GM23338 (cell line): Measurements from ENCODE around the gene ATG2A.

Source experiments
- EZH2 ChIP-seq: fragments of 200-600 bp; sonication (generic); IDR thresholded peaks from one replicate; pipeline ENCODE4 v1.8.0; 2017; ENCODE audit warnings: antibody characterized with exemption, mild to moderate bottlenecking, low read depth; ENCODE audit not compliant: unreplicated experiment
- EZH2phosphoT487 ChIP-seq: fragments of 200-600 bp; sonication (generic); IDR thresholded peaks from one replicate; pipeline ENCODE4 v1.8.1; 2018; ENCODE audit warnings: antibody characterized with exemption; ENCODE audit not compliant: unreplicated experiment
- NANOG ChIP-seq: IDR thresholded peaks from 2 replicates; pipeline ENCODE4 v1.6.1; 2016; ENCODE audit warnings: antibody characterized with exemption, borderline replicate concordance
- POLR2AphosphoS5 ChIP-seq: IDR thresholded peaks from 2 replicates; pipeline ENCODE4 v1.6.1; 2016; ENCODE audit warnings: antibody characterized with exemption, low read depth
- ZNF114 ChIP-seq: fragments of 250-450 bp; sonication (Bioruptor Pico); IDR thresholded peaks from 2 replicates; pipeline ENCODE4 v1.5.0; 2020; ENCODE audit warnings: mild to moderate bottlenecking, moderate library complexity
- TF ChIP-seq, protein P1 (sequence below), 2 experiments: fragments of 200-600 bp in 1 of 2; sonication (generic) in 1 of 2; conservative IDR thresholded peaks; 2 replicates each; pipeline versions ENCODE4 v1.5.1 to v1.6.1; 2016 to 2017; ENCODE audit warnings: antibody characterized with exemption in 2 of 2, low read depth in 2 of 2, mild to moderate bottlenecking in 2 of 2, moderate library complexity in 1 of 2
- TF ChIP-seq, protein P2 (sequence below): IDR thresholded peaks from one replicate; pipeline ENCODE4 v1.6.1; 2018; ENCODE audit warnings: antibody characterized with exemption; ENCODE audit not compliant: unreplicated experiment

DNA sequence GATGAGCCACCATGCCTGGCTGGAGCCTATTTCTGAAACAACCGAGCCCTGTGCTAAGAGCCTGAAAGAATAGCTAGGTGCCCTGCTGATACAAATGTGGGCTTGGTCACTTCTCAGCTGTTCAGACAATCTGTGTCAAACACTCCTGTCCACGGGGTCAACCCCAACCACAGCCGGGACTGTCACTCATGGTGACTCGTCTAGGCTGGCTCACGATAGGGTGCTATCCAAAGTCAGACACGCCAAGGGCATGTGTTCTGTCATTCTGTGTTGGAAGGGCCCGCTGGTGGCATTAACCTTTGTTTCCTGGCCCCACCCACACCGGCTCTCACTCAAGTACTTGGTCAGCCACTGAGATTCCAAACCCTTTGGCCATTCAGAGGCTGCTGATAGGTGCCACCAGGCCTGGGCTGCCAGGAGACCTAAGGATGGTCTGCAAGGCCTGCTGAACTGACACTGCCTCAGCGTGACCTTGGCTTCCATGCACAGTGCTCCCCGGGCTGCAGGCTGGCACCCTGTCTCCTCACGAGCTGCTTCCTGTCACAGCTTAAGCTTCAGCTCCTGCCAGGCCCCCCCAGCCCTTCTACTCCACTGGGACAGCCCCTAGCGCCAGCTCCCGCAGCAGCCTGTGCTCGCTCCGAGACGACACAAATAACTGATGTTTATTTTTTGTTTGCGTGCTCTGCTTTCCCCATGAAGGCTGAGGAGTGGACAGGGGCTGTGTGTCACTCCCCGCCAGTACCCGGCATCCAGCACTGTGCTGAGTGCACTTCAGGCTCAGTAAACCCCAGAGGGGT is 58.3 kb downstream of the ATG2A start:
- TF ChIP-seq POLR2AphosphoS5 (no peak), EZH2 (no peak), EZH2phosphoT487 (no peak), NANOG (no peak), ZNF114 (no peak)
- TF ChIP-seq, protein P1, sequence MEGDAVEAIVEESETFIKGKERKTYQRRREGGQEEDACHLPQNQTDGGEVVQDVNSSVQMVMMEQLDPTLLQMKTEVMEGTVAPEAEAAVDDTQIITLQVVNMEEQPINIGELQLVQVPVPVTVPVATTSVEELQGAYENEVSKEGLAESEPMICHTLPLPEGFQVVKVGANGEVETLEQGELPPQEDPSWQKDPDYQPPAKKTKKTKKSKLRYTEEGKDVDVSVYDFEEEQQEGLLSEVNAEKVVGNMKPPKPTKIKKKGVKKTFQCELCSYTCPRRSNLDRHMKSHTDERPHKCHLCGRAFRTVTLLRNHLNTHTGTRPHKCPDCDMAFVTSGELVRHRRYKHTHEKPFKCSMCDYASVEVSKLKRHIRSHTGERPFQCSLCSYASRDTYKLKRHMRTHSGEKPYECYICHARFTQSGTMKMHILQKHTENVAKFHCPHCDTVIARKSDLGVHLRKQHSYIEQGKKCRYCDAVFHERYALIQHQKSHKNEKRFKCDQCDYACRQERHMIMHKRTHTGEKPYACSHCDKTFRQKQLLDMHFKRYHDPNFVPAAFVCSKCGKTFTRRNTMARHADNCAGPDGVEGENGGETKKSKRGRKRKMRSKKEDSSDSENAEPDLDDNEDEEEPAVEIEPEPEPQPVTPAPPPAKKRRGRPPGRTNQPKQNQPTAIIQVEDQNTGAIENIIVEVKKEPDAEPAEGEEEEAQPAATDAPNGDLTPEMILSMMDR (conservative IDR thresholded peaks at IDR 0.05; ENCODE audit: low read depth in 2 of 2): no peak
- TF ChIP-seq, protein P2, sequence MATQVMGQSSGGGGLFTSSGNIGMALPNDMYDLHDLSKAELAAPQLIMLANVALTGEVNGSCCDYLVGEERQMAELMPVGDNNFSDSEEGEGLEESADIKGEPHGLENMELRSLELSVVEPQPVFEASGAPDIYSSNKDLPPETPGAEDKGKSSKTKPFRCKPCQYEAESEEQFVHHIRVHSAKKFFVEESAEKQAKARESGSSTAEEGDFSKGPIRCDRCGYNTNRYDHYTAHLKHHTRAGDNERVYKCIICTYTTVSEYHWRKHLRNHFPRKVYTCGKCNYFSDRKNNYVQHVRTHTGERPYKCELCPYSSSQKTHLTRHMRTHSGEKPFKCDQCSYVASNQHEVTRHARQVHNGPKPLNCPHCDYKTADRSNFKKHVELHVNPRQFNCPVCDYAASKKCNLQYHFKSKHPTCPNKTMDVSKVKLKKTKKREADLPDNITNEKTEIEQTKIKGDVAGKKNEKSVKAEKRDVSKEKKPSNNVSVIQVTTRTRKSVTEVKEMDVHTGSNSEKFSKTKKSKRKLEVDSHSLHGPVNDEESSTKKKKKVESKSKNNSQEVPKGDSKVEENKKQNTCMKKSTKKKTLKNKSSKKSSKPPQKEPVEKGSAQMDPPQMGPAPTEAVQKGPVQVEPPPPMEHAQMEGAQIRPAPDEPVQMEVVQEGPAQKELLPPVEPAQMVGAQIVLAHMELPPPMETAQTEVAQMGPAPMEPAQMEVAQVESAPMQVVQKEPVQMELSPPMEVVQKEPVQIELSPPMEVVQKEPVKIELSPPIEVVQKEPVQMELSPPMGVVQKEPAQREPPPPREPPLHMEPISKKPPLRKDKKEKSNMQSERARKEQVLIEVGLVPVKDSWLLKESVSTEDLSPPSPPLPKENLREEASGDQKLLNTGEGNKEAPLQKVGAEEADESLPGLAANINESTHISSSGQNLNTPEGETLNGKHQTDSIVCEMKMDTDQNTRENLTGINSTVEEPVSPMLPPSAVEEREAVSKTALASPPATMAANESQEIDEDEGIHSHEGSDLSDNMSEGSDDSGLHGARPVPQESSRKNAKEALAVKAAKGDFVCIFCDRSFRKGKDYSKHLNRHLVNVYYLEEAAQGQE: no peak
